Peyer's patch (tissue), 4 donors: Measurements from ENCODE around the gene ZFHX3.

Source experiments
- CTCF ChIP-seq, 6 experiments: fragments of 450-650 bp in 4 of 6; fragments of 200-600 bp in 2 of 6; sonication (generic) in 1 of 6; IDR thresholded peaks; one replicate each; pipeline ENCODE4 v1.5.1; 2017 to 2019; ENCODE audit warnings: antibody characterized with exemption in 6 of 6, mild to moderate bottlenecking in 3 of 6, moderate library complexity in 1 of 6
- POLR2A ChIP-seq, 2 donors: fragments of 450-650 bp; IDR thresholded peaks; one replicate each; pipeline ENCODE4 v1.5.1; 2017; ENCODE audit warnings: antibody characterized with exemption in 2 of 2, mild to moderate bottlenecking in 2 of 2, moderate library complexity in 2 of 2

DNA sequence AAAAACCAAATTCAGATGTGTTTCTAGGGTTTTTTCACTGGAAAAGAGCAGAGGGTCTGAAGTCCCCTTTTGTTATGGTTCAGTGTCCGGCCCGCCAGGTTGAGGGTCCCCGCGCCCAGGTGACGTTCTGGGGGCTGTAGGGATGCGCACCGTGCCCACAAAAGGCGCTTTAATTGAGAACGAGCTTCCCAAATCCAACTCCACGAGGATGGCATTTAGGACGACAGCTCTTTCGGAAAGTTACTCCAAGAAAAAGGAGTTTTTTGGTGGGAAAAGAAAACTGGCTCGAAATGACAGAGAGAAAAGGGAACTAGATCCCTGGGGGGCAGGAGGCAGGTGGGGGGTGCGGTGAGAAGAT, 15.9 kb upstream of the ZFHX3 start:
- no peak for TF ChIP-seq CTCF (IDR thresholded peaks at IDR 0.05)
- TF ChIP-seq POLR2A (IDR thresholded peaks at IDR 0.05), result no peak
